ENCODE measurements around the gene U2SURP. TPM values are rescaled to one million over a fixed set of nuclear protein-coding genes. Genes with fewer than 3 reads are reported as not detected.
A peak's percentile ranks its signal among the peaks of the same experiment; 100 is the strongest.

The U2SURP gene
- total RNA-seq, 2 donors from 2014 or later: 65.4 to 68.2 TPM

- Histone ChIP-seq H3K9me3 (no peaks in the 10 kb centered on the region), H3K4me3 (no peak overlapping the region), H3K36me3 (replicated peaks in 1 of 2; ENCODE audit: insufficient read depth in 1 of 2, low read depth in 2 of 2) (no peaks in the 10 kb centered on the region), H3K4me1 (no peaks in the 10 kb centered on the region), H3K27me3 (no peaks in the 10 kb centered on the region), H3K27ac (no peak overlapping the region)
- ATAC-seq: no peak
- intact Hi-C loops (cut with DNase I): no loop called here
- TF ChIP-seq CTCF (IDR thresholded peaks at IDR 0.05) (no peak), POLR2A (IDR thresholded peaks at IDR 0.05) (no peak)
- DNase-seq: no peak
- WGBS, 2 donors: 69 to 79% methylated on average over 3 of the region's 3 CpGs
Measured at GRCh38 chr3:143083781-143084180, 82.4 kb downstream of the U2SURP start.

GRCh38 chr3:143084856-143085731, 83.7 kb downstream of the U2SURP start:
- Histone ChIP-seq H3K27me3 (no peaks in the 10 kb centered on the region), H3K4me1 (no peaks in the 10 kb centered on the region), H3K4me3 (no peak overlapping the region), H3K36me3 (replicated peaks in 1 of 2; ENCODE audit: insufficient read depth in 1 of 2, low read depth in 2 of 2) (no peaks in the 10 kb centered on the region), H3K9me3 (no peaks in the 10 kb centered on the region), H3K27ac (no peak overlapping the region)
- intact Hi-C loops (cut with DNase I): no loop called here
- DNase-seq (peak in 1 of 4 donors; percentile 13), ATAC-seq (no peak)
- WGBS, 2 donors: 83 to 91% methylated on average over 17 of the region's 17 CpGs
- TF ChIP-seq CTCF (IDR thresholded peaks at IDR 0.05): no peak

- intact Hi-C loops (cut with DNase I): no loop called here
- TF ChIP-seq POLR2A (IDR thresholded peaks at IDR 0.05) (no peak), CTCF (IDR thresholded peaks at IDR 0.05) (no peak)
- Histone ChIP-seq H3K27ac (no peak overlapping the region), H3K36me3 (replicated peaks in 1 of 2; ENCODE audit: insufficient read depth in 1 of 2, low read depth in 2 of 2) (no peaks in the 10 kb centered on the region), H3K4me3 (no peak overlapping the region), H3K4me1 (no peaks in the 10 kb centered on the region), H3K27me3 (no peaks in the 10 kb centered on the region), H3K9me3 (no peaks in the 10 kb centered on the region)
- WGBS, 2 donors: 59 to 75% methylated on average over 1 of the region's 1 CpG
- ATAC-seq (no peak), DNase-seq (no peak)
Measured at GRCh38 chr3:143088835-143089234, 87.5 kb downstream of the U2SURP start.

GRCh38 chr3:143089965-143090364, 88.6 kb downstream of the U2SURP start:
- Histone ChIP-seq H3K4me3 (no peak overlapping the region), H3K9me3 (no peaks in the 10 kb centered on the region), H3K36me3 (replicated peaks in 1 of 2; ENCODE audit: insufficient read depth in 1 of 2, low read depth in 2 of 2) (no peaks in the 10 kb centered on the region), H3K27me3 (no peaks in the 10 kb centered on the region), H3K4me1 (no peaks in the 10 kb centered on the region), H3K27ac (no peak overlapping the region)
- DNase-seq: no peak
- ATAC-seq: no peak
- intact Hi-C loops (cut with DNase I): no loop called here
- no peak for TF ChIP-seq CTCF (IDR thresholded peaks at IDR 0.05)
- no peak for TF ChIP-seq POLR2A (IDR thresholded peaks at IDR 0.05)
- WGBS, 2 donors: 92 to 94% methylated on average over 4 of the region's 4 CpGs

GRCh38 chr3:143090486-143090885, 89.1 kb downstream of the U2SURP start:
- TF ChIP-seq CTCF (IDR thresholded peaks at IDR 0.05): no peak
- TF ChIP-seq POLR2A (IDR thresholded peaks at IDR 0.05): no peak
- H3K9me3 ChIP-seq: no peaks in the 10 kb centered on the region
- H3K27ac ChIP-seq: no peak overlapping the region
- no peaks in the 10 kb centered on the region for H3K27me3 ChIP-seq
- no peaks in the 10 kb centered on the region for H3K36me3 ChIP-seq (replicated peaks in 1 of 2; ENCODE audit: insufficient read depth in 1 of 2, low read depth in 2 of 2)
- ATAC-seq (no peak), DNase-seq (peak in 1 of 4 donors; percentile 37)
- intact Hi-C loops (cut with DNase I): no loop called here
- WGBS, 2 donors: 16 to 34% methylated on average over 5 of the region's 5 CpGs
- no peak overlapping the region for H3K4me3 ChIP-seq
- no peaks in the 10 kb centered on the region for H3K4me1 ChIP-seq

All from body of pancreas (tissue), 4 donors.